NT2/D1 (cell line): Measurements from ENCODE around the gene SEZ6.

Source experiments
- DNase-seq: peaks from one replicate; pipeline ENCODE4 v3.0.0-alpha.2; 2011; ENCODE audit warnings: low read depth, low spot score
- H3K27me3 ChIP-seq: 2 replicates; pipeline ENCODE4 v1.6.0; 2011; ENCODE audit warnings: mild to moderate bottlenecking; ENCODE audit not compliant: insufficient read length, insufficient read depth
- H3K36me3 ChIP-seq: 2 replicates; pipeline ENCODE4 v1.6.1; 2011; ENCODE audit warnings: mild to moderate bottlenecking, low read length, mixed read lengths; ENCODE audit not compliant: insufficient read depth, insufficient read length
- H3K4me1 ChIP-seq: 2 replicates; pipeline ENCODE4 v1.5.1; 2011; ENCODE audit not compliant: insufficient read depth, insufficient read length
- H3K4me3 ChIP-seq: 2 replicates; pipeline ENCODE4 v1.5.1; 2011; ENCODE audit warnings: low read depth; ENCODE audit not compliant: insufficient read length
- H3K9ac ChIP-seq: 2 replicates; pipeline ENCODE4 v1.6.0; 2011; ENCODE audit warnings: low read depth; ENCODE audit not compliant: insufficient read length
- H3K9me3 ChIP-seq: 2 replicates; pipeline ENCODE4 v1.5.1; 2011; ENCODE audit warnings: mild to moderate bottlenecking, low read length; ENCODE audit not compliant: insufficient read depth
- SUZ12 ChIP-seq: IDR thresholded peaks from 2 replicates; pipeline ENCODE4 v1.6.1; 2011; ENCODE audit not compliant: insufficient read length, insufficient read depth; ENCODE audit errors: extremely low read depth
- YY1 ChIP-seq: IDR thresholded peaks from 2 replicates; pipeline ENCODE4 v1.6.1; 2011; ENCODE audit not compliant: insufficient read length, insufficient read depth
- ZNF274 ChIP-seq: IDR thresholded peaks from 2 replicates; pipeline ENCODE4 v1.6.1; 2011; ENCODE audit warnings: mild to moderate bottlenecking, low read depth, low read length

The SEZ6 gene

GRCh38 chr17:28912281-28912937, 93.4 kb downstream of the SEZ6 start:
- Histone ChIP-seq H3K4me1 (no peaks in the 10 kb centered on the region), H3K27me3 (no peaks in the 10 kb centered on the region), H3K4me3 (no peak overlapping the region), H3K36me3 (peaks cover 96% of the 10 kb centered on the region), H3K9me3 (no peaks in the 10 kb centered on the region), H3K9ac (no peak overlapping the region)
- DNase-seq = no peak
- TF ChIP-seq YY1 (no peak), ZNF274 (no peak), SUZ12 (no peak)

DNA sequence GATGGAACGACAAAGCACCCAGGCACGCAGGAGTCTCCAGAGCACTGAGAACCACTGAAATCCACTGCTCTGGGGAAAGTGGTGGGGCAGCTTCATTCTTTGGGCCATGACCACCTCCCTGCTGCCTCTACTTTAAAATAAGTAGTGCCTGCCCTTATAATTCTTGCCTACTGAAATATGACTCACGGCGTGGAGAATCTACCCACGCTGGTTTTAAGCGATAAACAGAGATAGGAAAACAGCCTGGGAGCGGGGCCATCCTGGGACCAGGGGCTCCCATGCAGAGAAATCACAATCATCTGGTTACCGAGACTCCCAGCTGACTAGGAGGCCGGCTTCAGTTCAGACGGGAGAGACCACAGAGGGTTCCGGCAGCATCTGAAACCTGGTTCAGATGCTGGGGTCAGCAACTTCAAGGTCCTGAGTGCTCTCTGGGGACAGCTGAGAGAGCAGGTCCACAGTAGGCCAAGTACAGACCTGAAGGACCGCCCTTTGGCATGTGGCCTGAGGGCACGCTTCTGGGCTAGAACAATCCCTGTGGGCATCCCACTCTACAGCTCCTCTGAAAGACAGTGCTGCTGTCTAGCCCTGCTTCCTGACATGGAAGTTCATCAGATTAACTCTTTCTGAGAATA, 94.3 kb downstream of the SEZ6 start:
- DNase-seq = no peak
- Histone ChIP-seq H3K36me3 (peaks cover 96% of the 10 kb centered on the region), H3K27me3 (no peaks in the 10 kb centered on the region), H3K4me3 (no peak overlapping the region), H3K9ac (no peak overlapping the region), H3K4me1 (no peaks in the 10 kb centered on the region), H3K9me3 (no peaks in the 10 kb centered on the region)
- no peak for TF ChIP-seq SUZ12
- no peak for TF ChIP-seq YY1
- no peak for TF ChIP-seq ZNF274

DNA sequence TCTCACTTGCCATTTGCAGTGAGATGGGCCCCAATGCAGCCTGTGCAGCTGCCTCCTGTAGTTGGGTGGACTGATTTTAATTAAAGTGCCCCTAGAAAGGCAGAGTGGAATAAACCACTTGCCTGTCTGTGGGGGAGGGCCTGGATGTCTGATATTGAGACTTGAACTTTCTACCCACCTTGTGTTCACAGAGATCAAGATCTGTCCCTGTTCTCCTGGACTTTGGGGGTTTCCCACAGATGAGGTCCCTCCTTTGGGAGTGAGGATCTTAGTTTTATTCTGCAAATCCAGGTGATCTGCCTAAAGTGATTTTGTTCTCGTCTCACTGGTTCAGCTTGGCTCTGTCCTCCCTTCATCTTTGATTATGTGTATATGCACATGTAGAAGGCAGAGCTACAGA, 95.3 kb downstream of the SEZ6 start:
- Histone ChIP-seq H3K9me3 (peaks cover 5% of the 10 kb centered on the region; the same call in 1 of the 2 replicates), H3K4me1 (no peaks in the 10 kb centered on the region), H3K4me3 (no peak overlapping the region), H3K27me3 (no peaks in the 10 kb centered on the region), H3K9ac (no peak overlapping the region), H3K36me3 (peaks cover 95% of the 10 kb centered on the region)
- DNase-seq = no peak
- TF ChIP-seq YY1 (no peak), SUZ12 (no peak), ZNF274 (no peak)

DNA sequence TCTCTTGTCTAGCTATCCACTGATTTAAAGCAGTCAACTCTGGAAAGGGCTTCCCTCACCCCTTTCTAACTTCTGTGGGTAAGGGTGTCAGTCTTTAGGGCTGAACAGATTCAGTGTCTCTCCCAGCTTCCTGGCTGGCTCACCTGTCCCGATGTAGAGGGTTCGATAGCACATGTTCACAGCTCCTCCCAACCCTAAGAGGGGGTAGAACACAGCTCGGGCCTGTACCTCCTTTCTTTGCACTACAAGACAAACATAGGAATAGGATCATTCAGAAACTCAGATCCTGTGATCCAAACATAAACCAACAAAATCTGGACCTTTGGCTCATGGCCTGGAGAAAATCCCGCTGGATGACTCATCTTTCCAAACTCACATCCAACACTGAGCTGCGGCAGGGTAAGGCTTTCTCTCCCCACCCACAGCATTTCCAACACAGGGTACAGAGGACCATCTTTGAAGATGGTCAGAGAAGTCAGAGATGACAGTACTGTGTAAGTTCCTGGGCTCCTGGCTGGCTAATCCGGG, 97.1 kb downstream of the SEZ6 start:
- Histone ChIP-seq H3K27me3 (no peaks in the 10 kb centered on the region), H3K4me3 (no peak overlapping the region), H3K9me3 (peaks cover 21% of the 10 kb centered on the region; the same call in 1 of the 2 replicates), H3K9ac (no peak overlapping the region), H3K36me3 (peaks cover 84% of the 10 kb centered on the region), H3K4me1 (no peaks in the 10 kb centered on the region)
- TF ChIP-seq ZNF274 (no peak), YY1 (no peak), SUZ12 (no peak)
- DNase-seq = no peak

GRCh38 chr17:28907709-28908475, 97.9 kb downstream of the SEZ6 start:
- H3K4me3 ChIP-seq = no peak overlapping the region
- TF ChIP-seq YY1 = no peak
- TF ChIP-seq SUZ12 = no peak
- TF ChIP-seq ZNF274 = no peak
- no peak for DNase-seq
- peaks cover 76% of the 10 kb centered on the region for H3K36me3 ChIP-seq
- H3K9me3 ChIP-seq = peaks cover 28% of the 10 kb centered on the region; the same call in 1 of the 2 replicates
- H3K4me1 ChIP-seq = no peaks in the 10 kb centered on the region
- H3K27me3 ChIP-seq = no peaks in the 10 kb centered on the region
- no peak overlapping the region for H3K9ac ChIP-seq

DNA sequence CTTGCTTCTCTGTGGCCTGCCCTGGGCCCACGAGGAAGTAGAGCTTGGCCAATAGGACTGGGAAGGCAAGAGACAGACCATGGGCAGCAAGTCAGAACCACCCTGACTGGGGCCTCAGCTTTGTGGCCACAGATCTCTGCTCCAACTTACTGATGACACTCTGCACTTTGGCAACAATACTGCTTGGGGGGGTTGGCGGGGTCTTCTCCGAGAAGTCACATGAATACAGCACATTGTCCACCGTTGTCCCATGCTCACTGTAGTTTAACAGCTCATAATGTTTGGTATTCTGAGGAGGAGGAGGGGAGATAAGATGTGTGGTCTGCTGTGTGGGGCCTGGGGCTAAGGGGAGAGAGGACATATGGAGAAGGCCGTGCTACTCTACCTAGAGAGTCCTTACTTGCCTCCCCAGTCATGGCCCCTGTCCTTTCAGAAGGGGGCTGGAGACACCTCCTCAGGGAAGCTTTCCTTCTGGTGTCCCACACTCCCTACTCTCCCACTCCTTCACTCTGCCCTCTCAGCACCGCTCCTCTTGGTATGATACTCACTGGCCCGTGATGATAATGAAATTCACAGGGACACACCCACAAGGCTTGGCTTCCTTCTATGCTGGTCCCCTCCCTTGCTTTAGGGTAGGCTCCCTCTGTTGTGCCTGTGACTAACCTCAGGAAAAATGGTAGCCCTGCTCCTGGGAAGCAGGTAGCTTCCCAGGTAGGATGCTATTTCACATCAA, 99.0 kb downstream of the SEZ6 start:
- Histone ChIP-seq H3K9ac (no peak overlapping the region), H3K9me3 (peaks cover 29% of the 10 kb centered on the region; the same call in 1 of the 2 replicates), H3K4me1 (no peaks in the 10 kb centered on the region), H3K27me3 (no peaks in the 10 kb centered on the region), H3K4me3 (no peak overlapping the region), H3K36me3 (peaks cover 66% of the 10 kb centered on the region)
- TF ChIP-seq YY1 (no peak), SUZ12 (no peak), ZNF274 (no peak)
- DNase-seq = no peak

GRCh38 chr17:28906276-28906675, 99.6 kb downstream of the SEZ6 start:
- peaks cover 60% of the 10 kb centered on the region for H3K36me3 ChIP-seq
- no peaks in the 10 kb centered on the region for H3K4me1 ChIP-seq
- H3K9me3 ChIP-seq = peaks cover 35% of the 10 kb centered on the region; the same call in 1 of the 2 replicates
- H3K27me3 ChIP-seq = no peaks in the 10 kb centered on the region
- no peak overlapping the region for H3K4me3 ChIP-seq
- TF ChIP-seq ZNF274 (no peak), YY1 (no peak), SUZ12 (no peak)
- no peak overlapping the region for H3K9ac ChIP-seq
- no peak for DNase-seq
